ENCODE data around the gene USP9X.

USP9X gene

GRCh38 chrX:41118156-41118555 lies 32.9 kb downstream of the USP9X start:
- Histone ChIP-seq H3K9me3 (peaks cover 9% of the 10 kb centered on the region), H3K27me3 (0 out of 2 replicates have a peak, but pooled peaks cover 4% of the 10 kb centered on the region), H3K9ac (no peak overlapping the region), H4K20me1 (peaks cover 100% of the 10 kb centered on the region), H3K4me3 (no peak overlapping the region), H3K4me2 (no peak overlapping the region), H3K27ac (no peak overlapping the region), H3K36me3 (peaks cover 21% of the 10 kb centered on the region; the same call in 1 of the 2 replicates), H3K4me1 (peaks cover 6% of the 10 kb centered on the region)
- TF ChIP-seq Cebpa-rat (IDR thresholded peaks at IDR 0.05) = no peak

DNA sequence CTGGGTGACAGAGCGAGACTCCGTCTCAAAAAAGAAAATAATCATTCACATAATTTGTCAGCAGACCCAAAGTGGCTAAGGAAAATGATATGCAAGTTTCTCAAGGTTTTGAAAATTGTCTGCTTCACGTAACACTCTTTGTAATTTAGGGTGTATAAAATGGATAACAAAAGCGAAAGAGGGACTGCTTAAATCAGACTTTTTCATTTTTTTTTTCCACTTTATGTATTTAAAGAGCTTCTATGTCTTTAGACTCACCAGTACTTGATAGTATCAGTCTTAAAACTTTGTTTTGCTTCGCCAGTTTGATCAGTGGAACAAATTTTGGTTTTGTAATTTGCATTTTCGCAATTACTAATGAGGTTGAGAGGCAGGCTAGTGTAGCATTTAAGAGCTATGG lies 34.6 kb downstream of the USP9X start:
- H3K4me1 ChIP-seq = peaks cover 6% of the 10 kb centered on the region
- no peak overlapping the region for H3K4me2 ChIP-seq
- TF ChIP-seq Cebpa-rat (IDR thresholded peaks at IDR 0.05) = no peak
- H3K4me3 ChIP-seq = no peak overlapping the region
- peaks cover 100% of the 10 kb centered on the region for H4K20me1 ChIP-seq
- no peak overlapping the region for H3K9ac ChIP-seq
- H3K27ac ChIP-seq = no peak overlapping the region
- H3K36me3 ChIP-seq = peaks cover 37% of the 10 kb centered on the region
- H3K9me3 ChIP-seq = peaks cover 13% of the 10 kb centered on the region
- 0 out of 2 replicates have a peak, but pooled peaks cover 4% of the 10 kb centered on the region for H3K27me3 ChIP-seq

GRCh38 chrX:41121766-41122165 lies 36.5 kb downstream of the USP9X start:
- no peak overlapping the region for H3K27ac ChIP-seq
- no peak overlapping the region for H3K4me3 ChIP-seq
- H4K20me1 ChIP-seq = peaks cover 100% of the 10 kb centered on the region
- no peak overlapping the region for H3K4me2 ChIP-seq
- H3K9ac ChIP-seq = no peak overlapping the region
- peaks cover 13% of the 10 kb centered on the region for H3K9me3 ChIP-seq
- no peak for TF ChIP-seq Cebpa-rat (IDR thresholded peaks at IDR 0.05)
- H3K27me3 ChIP-seq = 0 out of 2 replicates have a peak, but pooled peaks cover 4% of the 10 kb centered on the region
- peaks cover 37% of the 10 kb centered on the region for H3K36me3 ChIP-seq
- H3K4me1 ChIP-seq = peaks cover 4% of the 10 kb centered on the region

DNA sequence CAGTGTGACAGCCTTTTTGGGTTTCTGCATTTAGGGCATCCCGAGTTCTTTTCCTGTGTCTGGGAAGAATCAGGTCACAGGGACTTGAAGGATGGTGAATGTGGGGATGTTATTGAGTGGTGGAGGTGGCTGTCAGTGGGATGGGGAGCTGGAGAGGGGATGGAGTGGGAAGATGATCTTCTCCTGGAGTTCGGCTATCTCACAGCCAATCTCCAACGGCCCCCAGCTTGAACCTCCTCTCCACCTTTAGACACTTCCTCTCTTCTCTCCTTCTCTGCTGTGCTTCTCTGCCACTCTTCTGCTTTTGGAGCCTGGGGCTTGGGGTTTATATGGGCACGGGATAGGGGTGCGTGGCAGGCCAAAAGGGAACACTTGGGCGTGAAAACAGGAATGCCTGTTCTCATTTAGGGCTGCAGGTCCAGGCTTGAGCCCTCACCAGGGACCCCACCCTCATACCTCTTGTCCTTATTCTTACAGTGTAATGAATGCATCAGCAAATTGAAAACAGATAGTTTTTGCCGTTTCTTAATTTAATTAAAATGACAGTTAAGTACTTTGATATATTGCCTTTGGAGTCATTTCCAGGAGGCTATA lies 37.5 kb downstream of the USP9X start:
- H3K36me3 ChIP-seq = peaks cover 36% of the 10 kb centered on the region
- H3K9me3 ChIP-seq = peaks cover 13% of the 10 kb centered on the region
- H3K4me1 ChIP-seq = no peaks in the 10 kb centered on the region
- peaks cover 100% of the 10 kb centered on the region for H4K20me1 ChIP-seq
- no peak overlapping the region for H3K4me3 ChIP-seq
- no peak overlapping the region for H3K27ac ChIP-seq
- TF ChIP-seq Cebpa-rat (IDR thresholded peaks at IDR 0.05) = no peak
- 0 out of 2 replicates have a peak, but pooled peaks cover 4% of the 10 kb centered on the region for H3K27me3 ChIP-seq
- H3K9ac ChIP-seq = no peak overlapping the region
- no peak overlapping the region for H3K4me2 ChIP-seq

GRCh38 chrX:41127477-41128192 lies 42.4 kb downstream of the USP9X start:
- Histone ChIP-seq H3K27me3 (0 out of 2 replicates have a peak, but pooled peaks cover 3% of the 10 kb centered on the region), H3K9ac (no peak overlapping the region), H3K9me3 (peaks cover 7% of the 10 kb centered on the region), H3K4me1 (no peaks in the 10 kb centered on the region), H4K20me1 (peaks cover 94% of the 10 kb centered on the region), H3K4me2 (no peak overlapping the region), H3K4me3 (no peak overlapping the region), H3K36me3 (peaks cover 49% of the 10 kb centered on the region), H3K27ac (no peak overlapping the region)
- no peak for TF ChIP-seq Cebpa-rat (IDR thresholded peaks at IDR 0.05)

DNA sequence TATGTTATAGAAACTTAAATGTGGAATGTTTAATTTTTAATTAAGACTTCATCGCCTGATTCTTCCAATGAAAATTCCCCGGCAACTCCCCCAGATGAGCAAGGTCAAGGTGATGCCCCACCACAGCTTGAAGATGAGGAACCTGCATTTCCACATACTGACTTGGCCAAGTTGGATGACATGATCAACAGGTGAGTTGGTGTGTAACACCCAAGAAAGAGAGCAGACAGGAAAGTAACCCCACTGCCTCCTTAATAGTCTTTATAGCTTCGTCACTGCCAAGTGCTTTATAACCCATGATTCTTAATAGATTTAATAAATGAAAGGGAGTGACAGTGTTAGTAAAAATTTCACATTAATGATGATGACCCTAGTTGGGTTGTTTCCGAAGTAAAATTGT lies 43.7 kb downstream of the USP9X start:
- Histone ChIP-seq H4K20me1 (peaks cover 81% of the 10 kb centered on the region), H3K27me3 (no peaks in the 10 kb centered on the region), H3K4me3 (no peak overlapping the region), H3K4me2 (no peak overlapping the region), H3K4me1 (no peaks in the 10 kb centered on the region), H3K27ac (no peak overlapping the region), H3K36me3 (peaks cover 42% of the 10 kb centered on the region), H3K9me3 (no peaks in the 10 kb centered on the region), H3K9ac (no peak overlapping the region)
- no peak for TF ChIP-seq Cebpa-rat (IDR thresholded peaks at IDR 0.05)

- H4K20me1 ChIP-seq = peaks cover 69% of the 10 kb centered on the region
- no peaks in the 10 kb centered on the region for H3K27me3 ChIP-seq
- H3K27ac ChIP-seq = no peak overlapping the region
- TF ChIP-seq Cebpa-rat (IDR thresholded peaks at IDR 0.05) = no peak
- no peak overlapping the region for H3K4me2 ChIP-seq
- no peak overlapping the region for H3K4me3 ChIP-seq
- H3K9ac ChIP-seq = no peak overlapping the region
- H3K9me3 ChIP-seq = no peaks in the 10 kb centered on the region
- peaks cover 57% of the 10 kb centered on the region for H3K36me3 ChIP-seq
- H3K4me1 ChIP-seq = no peaks in the 10 kb centered on the region
Measured at GRCh38 chrX:41131766-41132165, 46.5 kb downstream of the USP9X start.

GRCh38 chrX:41133551-41133950 lies 48.3 kb downstream of the USP9X start:
- Histone ChIP-seq H3K27ac (no peak overlapping the region), H3K36me3 (peaks cover 67% of the 10 kb centered on the region), H3K4me3 (no peak overlapping the region), H3K9me3 (no peaks in the 10 kb centered on the region), H3K27me3 (no peaks in the 10 kb centered on the region), H3K4me2 (no peak overlapping the region), H3K9ac (no peak overlapping the region), H4K20me1 (peaks cover 63% of the 10 kb centered on the region), H3K4me1 (no peaks in the 10 kb centered on the region)
- no peak for TF ChIP-seq Cebpa-rat (IDR thresholded peaks at IDR 0.05)

DNA sequence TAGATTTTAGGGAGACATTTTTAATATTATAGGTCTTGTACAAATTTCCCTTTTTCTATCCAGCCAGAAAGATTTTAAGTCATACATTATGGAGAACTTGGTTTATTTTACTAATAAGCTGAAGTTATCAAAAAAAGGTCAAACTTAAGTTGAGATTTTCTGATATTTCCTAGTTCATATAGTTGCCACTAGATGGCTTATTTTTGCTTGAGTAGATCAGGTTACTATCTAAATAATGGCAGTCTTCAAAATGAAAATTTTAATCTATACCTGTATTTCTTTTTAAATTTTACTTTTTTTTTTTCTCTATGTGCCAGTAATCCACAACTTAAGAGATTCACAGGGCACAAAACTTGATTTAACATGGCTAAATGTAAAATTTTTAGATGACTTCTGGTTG lies 52.3 kb downstream of the USP9X start:
- no peaks in the 10 kb centered on the region for H3K4me1 ChIP-seq
- H4K20me1 ChIP-seq = peaks cover 65% of the 10 kb centered on the region
- H3K4me2 ChIP-seq = no peak overlapping the region
- TF ChIP-seq Cebpa-rat (IDR thresholded peaks at IDR 0.05) = no peak
- H3K27ac ChIP-seq = no peak overlapping the region
- H3K27me3 ChIP-seq = 0 out of 2 replicates have a peak, but pooled peaks cover 4% of the 10 kb centered on the region
- H3K36me3 ChIP-seq = peaks cover 62% of the 10 kb centered on the region
- no peaks in the 10 kb centered on the region for H3K9me3 ChIP-seq
- H3K9ac ChIP-seq = no peak overlapping the region
- no peak overlapping the region for H3K4me3 ChIP-seq

GRCh38 chrX:41142130-41142910 lies 57.1 kb downstream of the USP9X start:
- peaks cover 69% of the 10 kb centered on the region for H4K20me1 ChIP-seq
- H3K27me3 ChIP-seq = 0 out of 2 replicates have a peak, but pooled peaks cover 4% of the 10 kb centered on the region
- no peak overlapping the region for H3K9ac ChIP-seq
- H3K4me3 ChIP-seq = no peak overlapping the region
- H3K36me3 ChIP-seq = peaks cover 58% of the 10 kb centered on the region
- no peaks in the 10 kb centered on the region for H3K9me3 ChIP-seq
- H3K27ac ChIP-seq = no peak overlapping the region
- H3K4me2 ChIP-seq = no peak overlapping the region
- TF ChIP-seq Cebpa-rat (IDR thresholded peaks at IDR 0.05) = no peak
- H3K4me1 ChIP-seq = no peaks in the 10 kb centered on the region
